Measurements from ENCODE around the gene WDR45B. TPM values are rescaled to one million over a fixed set of nuclear protein-coding genes. Genes with fewer than 3 reads are reported as not detected.

WDR45B gene
- total and polyA plus RNA-seq, 2 donors = 60.3 to 73.7 TPM

- no peak overlapping the region for H3K27ac ChIP-seq (ENCODE audit: low read depth)
- no peaks in the 10 kb centered on the region for H3K4me1 ChIP-seq (ENCODE audit: insufficient read depth)
- 91% methylated on average over 19 of the region's 19 CpGs for WGBS
- H3K36me3 ChIP-seq (ENCODE audit: insufficient read depth) = no peaks in the 10 kb centered on the region
- no peak for DNase-seq (ENCODE audit: extremely low spot score)
- no peak overlapping the region for H3K4me3 ChIP-seq (ENCODE audit: low read depth, low read length)
Measured at GRCh38 chr17:82686366-82687324, 38.4 kb upstream of the WDR45B start.

GRCh38 chr17:82685291-82685690 is 37.0 kb upstream of the WDR45B start:
- no peaks in the 10 kb centered on the region for H3K4me1 ChIP-seq (ENCODE audit: insufficient read depth)
- H3K36me3 ChIP-seq (ENCODE audit: insufficient read depth) = no peaks in the 10 kb centered on the region
- 92% methylated on average over 12 of the region's 12 CpGs for WGBS
- no peak overlapping the region for H3K4me3 ChIP-seq (ENCODE audit: low read depth, low read length)
- H3K27ac ChIP-seq (ENCODE audit: low read depth) = no peak overlapping the region
- DNase-seq (ENCODE audit: extremely low spot score) = no peak

GRCh38 chr17:82684228-82684841 is 36.1 kb upstream of the WDR45B start:
- Histone ChIP-seq H3K36me3 (ENCODE audit: insufficient read depth) (no peaks in the 10 kb centered on the region), H3K4me3 (ENCODE audit: low read depth, low read length) (no peak overlapping the region), H3K27ac (ENCODE audit: low read depth) (peak overlapping the region; percentile 48), H3K4me1 (ENCODE audit: insufficient read depth) (no peaks in the 10 kb centered on the region)
- no peak for DNase-seq (ENCODE audit: extremely low spot score)
- WGBS = 81% methylated on average over 13 of the region's 13 CpGs

GRCh38 chr17:82683534-82683933 is 35.3 kb upstream of the WDR45B start:
- 92% methylated on average over 1 of the region's 1 CpG for WGBS
- no peak for DNase-seq (ENCODE audit: extremely low spot score)
- Histone ChIP-seq H3K36me3 (ENCODE audit: insufficient read depth) (no peaks in the 10 kb centered on the region), H3K4me3 (ENCODE audit: low read depth, low read length) (no peak overlapping the region), H3K4me1 (ENCODE audit: insufficient read depth) (no peaks in the 10 kb centered on the region), H3K27ac (ENCODE audit: low read depth) (no peak overlapping the region)

GRCh38 chr17:82681547-82681946 is 33.3 kb upstream of the WDR45B start:
- no peak overlapping the region for H3K4me3 ChIP-seq (ENCODE audit: low read depth, low read length)
- WGBS = 94% methylated on average over 3 of the region's 3 CpGs
- no peak for DNase-seq (ENCODE audit: extremely low spot score)

GRCh38 chr17:82679586-82680465 is 31.6 kb upstream of the WDR45B start:
- no peaks in the 10 kb centered on the region for H3K36me3 ChIP-seq (ENCODE audit: insufficient read depth)
- H3K4me3 ChIP-seq (ENCODE audit: low read depth, low read length) = no peak overlapping the region
- no peaks in the 10 kb centered on the region for H3K4me1 ChIP-seq (ENCODE audit: insufficient read depth)
- H3K27ac ChIP-seq (ENCODE audit: low read depth) = no peak overlapping the region
- no peak for DNase-seq (ENCODE audit: extremely low spot score)
- WGBS = 86% methylated on average over 28 of the region's 28 CpGs

More at GRCh38 chr17:82681547-82681946, 33.3 kb upstream of the WDR45B start:
- no peaks in the 10 kb centered on the region for H3K36me3 ChIP-seq (ENCODE audit: insufficient read depth)
- H3K4me1 ChIP-seq (ENCODE audit: insufficient read depth) = no peaks in the 10 kb centered on the region
- no peak overlapping the region for H3K27ac ChIP-seq (ENCODE audit: low read depth)

GRCh38 chr17:82678265-82678891 is 30.1 kb upstream of the WDR45B start:
- no peak overlapping the region for H3K27ac ChIP-seq (ENCODE audit: low read depth)
- H3K4me1 ChIP-seq (ENCODE audit: insufficient read depth) = no peaks in the 10 kb centered on the region
- H3K36me3 ChIP-seq (ENCODE audit: insufficient read depth) = no peaks in the 10 kb centered on the region
- H3K4me3 ChIP-seq (ENCODE audit: low read depth, low read length) = no peak overlapping the region
- 91% methylated on average over 14 of the region's 14 CpGs for WGBS
- DNase-seq (ENCODE audit: extremely low spot score) = no peak

GRCh38 chr17:82677353-82677925 is 29.2 kb upstream of the WDR45B start:
- 86% methylated on average over 23 of the region's 23 CpGs for WGBS

GRCh38 chr17:82675476-82676245 is 27.4 kb upstream of the WDR45B start:
- no peak for DNase-seq (ENCODE audit: extremely low spot score)
- H3K4me3 ChIP-seq (ENCODE audit: low read depth, low read length) = no peak overlapping the region
- H3K27ac ChIP-seq (ENCODE audit: low read depth) = no peak overlapping the region
- H3K36me3 ChIP-seq (ENCODE audit: insufficient read depth) = no peaks in the 10 kb centered on the region
- H3K4me1 ChIP-seq (ENCODE audit: insufficient read depth) = no peaks in the 10 kb centered on the region
- 88% methylated on average over 18 of the region's 18 CpGs for WGBS

More at GRCh38 chr17:82677353-82677925, 29.2 kb upstream of the WDR45B start:
- H3K36me3 ChIP-seq (ENCODE audit: insufficient read depth) = no peaks in the 10 kb centered on the region
- no peak for DNase-seq (ENCODE audit: extremely low spot score)
- no peak overlapping the region for H3K27ac ChIP-seq (ENCODE audit: low read depth)
- no peaks in the 10 kb centered on the region for H3K4me1 ChIP-seq (ENCODE audit: insufficient read depth)
- H3K4me3 ChIP-seq (ENCODE audit: low read depth, low read length) = no peak overlapping the region

GRCh38 chr17:82674656-82675475 is 26.6 kb upstream of the WDR45B start:
- Histone ChIP-seq H3K4me3 (ENCODE audit: low read depth, low read length) (no peak overlapping the region), H3K36me3 (ENCODE audit: insufficient read depth) (no peaks in the 10 kb centered on the region), H3K27ac (ENCODE audit: low read depth) (no peak overlapping the region), H3K4me1 (ENCODE audit: insufficient read depth) (no peaks in the 10 kb centered on the region)
- DNase-seq (ENCODE audit: extremely low spot score) = no peak
- 84% methylated on average over 20 of the region's 20 CpGs for WGBS

GRCh38 chr17:82670661-82671450 is 22.6 kb upstream of the WDR45B start:
- no peak overlapping the region for H3K27ac ChIP-seq (ENCODE audit: low read depth)
- no peaks in the 10 kb centered on the region for H3K4me1 ChIP-seq (ENCODE audit: insufficient read depth)
- WGBS = 89% methylated on average over 19 of the region's 19 CpGs
- DNase-seq (ENCODE audit: extremely low spot score) = no peak
- H3K36me3 ChIP-seq (ENCODE audit: insufficient read depth) = no peaks in the 10 kb centered on the region
- no peak overlapping the region for H3K4me3 ChIP-seq (ENCODE audit: low read depth, low read length)

Data from urinary bladder (tissue), 4 donors.